NCI-H2227 treated with DMSO at 0.1 percent for 48 hours (cell line): Measurements from ENCODE around the gene CDH4.
"Not testable (repeated sequence)": the region's sequence is repeated elsewhere in the genome, so short reads cannot be mapped to it uniquely, and the experiment has no call there.

ENCODE experiments used
- DNase-seq: peaks from one replicate; lab custom pipeline; 2025; lab: John Stamatoyannopoulos, UW

Gene CDH4

GRCh38 chr20:61387204-61387953 lies 135.3 kb downstream of the CDH4 start:
- no peak for DNase-seq

- no peak for DNase-seq
Measured at GRCh38 chr20:61387954-61388348, 135.9 kb downstream of the CDH4 start.

- DNase-seq: no peak
Measured at GRCh38 chr20:61389077-61389476, 137.0 kb downstream of the CDH4 start.

GRCh38 chr20:61391185-61391584 lies 139.1 kb downstream of the CDH4 start:
- DNase-seq: no peak

- DNase-seq: no peak
Measured at GRCh38 chr20:61391812-61392520, 139.9 kb downstream of the CDH4 start.

GRCh38 chr20:61394088-61394799 lies 142.2 kb downstream of the CDH4 start:
- no peak for DNase-seq

GRCh38 chr20:61396262-61396848 lies 144.3 kb downstream of the CDH4 start:
- DNase-seq: no peak

- no peak for DNase-seq
Measured at GRCh38 chr20:61397146-61397545, 145.1 kb downstream of the CDH4 start.

- no peak for DNase-seq
Measured at GRCh38 chr20:61397790-61398189, 145.7 kb downstream of the CDH4 start.

- no peak for DNase-seq
Measured at GRCh38 chr20:61399433-61399832, 147.4 kb downstream of the CDH4 start.

- DNase-seq: no peak
Measured at GRCh38 chr20:61400499-61400898, 148.4 kb downstream of the CDH4 start.

GRCh38 chr20:61404303-61404702 lies 152.2 kb downstream of the CDH4 start:
- no peak for DNase-seq

GRCh38 chr20:61405007-61405406 lies 152.9 kb downstream of the CDH4 start:
- DNase-seq: no peak

- DNase-seq: not testable (repeated sequence)
Measured at GRCh38 chr20:61406773-61407172, 154.7 kb downstream of the CDH4 start.

- DNase-seq: no peak
Measured at GRCh38 chr20:61407561-61407960, 155.5 kb downstream of the CDH4 start.

- DNase-seq: no peak
Measured at GRCh38 chr20:61408951-61409740, 157.1 kb downstream of the CDH4 start.

- no peak for DNase-seq
Measured at GRCh38 chr20:61411743-61412142, 159.7 kb downstream of the CDH4 start.

- no peak for DNase-seq
Measured at GRCh38 chr20:61413752-61414151, 161.7 kb downstream of the CDH4 start.

- DNase-seq: peak; percentile 93
Measured at GRCh38 chr20:61414455-61414991, 162.5 kb downstream of the CDH4 start.

- DNase-seq: no peak
Measured at GRCh38 chr20:61416546-61416945, 164.5 kb downstream of the CDH4 start.

- no peak for DNase-seq
Measured at GRCh38 chr20:61417221-61417941, 165.3 kb downstream of the CDH4 start.
